ENCODE measurements around the gene WBP1L. TPM values are rescaled to one million over a fixed set of nuclear protein-coding genes. Genes with fewer than 3 reads are reported as not detected.
"Not testable (repeated sequence)": the region's sequence is repeated elsewhere in the genome, so short reads cannot be mapped to it uniquely, and the experiment has no call there.

The WBP1L gene
- total and polyA plus RNA-seq, 12 donors, result 14.3 to 33.3 (median 20.7) TPM

DNA sequence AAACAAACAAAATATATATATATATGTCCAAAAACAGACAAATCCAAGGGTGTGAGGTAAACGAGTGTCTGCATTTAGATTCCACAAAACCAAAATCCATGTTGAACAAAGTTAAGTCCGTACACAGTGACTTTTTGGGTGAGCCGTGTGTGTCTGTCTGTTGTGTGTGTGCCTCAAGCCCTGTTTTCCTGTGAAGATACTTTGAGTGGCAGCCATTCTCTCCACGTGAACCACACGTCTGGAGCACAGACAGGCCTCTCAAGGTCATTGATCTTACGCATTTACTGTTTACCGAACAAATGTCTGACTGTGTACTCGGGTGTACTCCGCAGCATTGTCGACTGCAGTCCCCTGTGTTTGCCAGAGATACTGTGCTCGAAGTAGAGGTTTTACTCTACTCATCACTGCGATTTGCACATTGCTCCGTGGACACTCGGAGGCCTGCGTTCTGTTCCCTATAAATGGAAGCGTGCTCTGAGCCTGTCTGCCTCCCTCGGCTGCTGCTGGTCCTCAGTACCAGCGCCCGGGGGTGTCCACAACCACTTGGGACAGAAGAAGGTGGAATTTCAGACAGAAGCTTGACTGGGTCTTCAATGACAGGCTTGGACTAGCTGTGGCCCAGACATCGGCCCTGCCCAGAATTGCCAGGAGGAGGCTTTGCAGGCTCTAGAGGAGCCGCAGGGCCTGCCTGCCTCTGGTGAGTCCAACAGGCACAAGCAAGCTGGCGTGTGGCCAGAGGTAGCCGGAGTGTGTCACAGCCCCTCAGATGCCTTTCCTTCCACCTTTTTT lies 71.3 kb downstream of the WBP1L start:
- TF ChIP-seq CTCF (IDR thresholded peaks at IDR 0.05), result no peak
- intact Hi-C loops (cut with DNase I), result loop anchor here (2.0 to 10.0 kb wide), 8 partner anchors 38 to 73 kb away; partner anchors contain the start of gene WBP1L (in 4 of the 10)
- Histone ChIP-seq H3K4me1 (peaks cover 23 to 89% (median 53%) of the 10 kb centered on the region in 9 donors), H3K9me3 (no peaks in the 10 kb centered on the region), H3K36me3 (peaks cover 0 to 52% (median 37%) of the 10 kb centered on the region in 9 donors), H3K27me3 (no peaks in the 10 kb centered on the region), H3K27ac (peak overlapping the region; percentile 87 to 96 (median 91)), H3K4me3 (no peak overlapping the region)
- ATAC-seq (peak; percentile 38 to 66 (median 52)), DNase-seq (peak; percentile 75 to 84)
- 57 to 59% methylated on average over 23 of the region's 23 CpGs for whole genome bisulfite sequencing, 2 donors

GRCh38 chr10:102815790-102816549 lies 72.2 kb downstream of the WBP1L start:
- peak; percentile 65 to 84 (median 78) for ATAC-seq

DNA sequence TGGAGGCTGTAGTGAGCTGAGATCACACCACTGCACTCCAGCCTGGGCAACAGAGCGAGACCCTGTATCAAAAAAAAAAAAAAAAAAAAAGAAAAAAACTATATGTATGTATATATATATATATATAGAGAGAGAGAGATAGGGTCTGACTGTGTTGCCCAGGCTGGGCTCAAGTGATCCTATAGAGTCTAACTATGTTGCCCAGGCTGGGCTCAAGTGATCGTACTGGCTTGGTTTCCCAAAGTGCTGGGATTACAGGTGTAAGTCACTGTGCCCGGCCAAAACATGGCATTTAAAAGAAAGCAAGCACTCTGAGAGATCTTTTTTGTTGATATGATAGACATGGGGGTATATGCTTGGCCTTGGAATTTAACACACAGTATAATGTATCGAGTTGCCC lies 73.4 kb downstream of the WBP1L start:
- intact Hi-C loops (cut with DNase I), result loop anchor here in 8 of 10 donors (5.0 to 10.0 kb wide), 5 partner anchors 40 to 75 kb away; partner anchors contain the start of gene WBP1L (in 4 of the 8)
- peaks cover 23 to 77% (median 52%) of the 10 kb centered on the region in 9 donors for H3K4me1 ChIP-seq
- H3K4me3 ChIP-seq, result no peak overlapping the region
- H3K36me3 ChIP-seq, result peaks cover 0 to 34% (median 19%) of the 10 kb centered on the region in 9 donors
- ATAC-seq (no peak), DNase-seq (no peak)
- H3K27ac ChIP-seq, result peak overlapping the region; percentile 87 to 96 (median 91)
- WGBS, 2 donors, result 98 to 99% methylated on average over 4 of the region's 4 CpGs
- TF ChIP-seq CTCF (IDR thresholded peaks at IDR 0.05), result no peak
- H3K27me3 ChIP-seq, result no peaks in the 10 kb centered on the region
- H3K9me3 ChIP-seq, result no peaks in the 10 kb centered on the region

More at GRCh38 chr10:102815790-102816549, 72.2 kb downstream of the WBP1L start:
- TF ChIP-seq CTCF (IDR thresholded peaks at IDR 0.05), result no peak
- Histone ChIP-seq H3K4me1 (peaks cover 23 to 88% (median 53%) of the 10 kb centered on the region in 9 donors), H3K27me3 (no peaks in the 10 kb centered on the region), H3K4me3 (peak overlapping the region in 1 of 10 donors; percentile 6), H3K27ac (peak overlapping the region; percentile 87 to 96 (median 91)), H3K36me3 (peaks cover 0 to 45% (median 31%) of the 10 kb centered on the region in 9 donors), H3K9me3 (no peaks in the 10 kb centered on the region)
- WGBS, 2 donors, result 25 to 35% methylated on average over 12 of the region's 12 CpGs
- peak; percentile 44 to 81 for DNase-seq
- intact Hi-C loops (cut with DNase I), result loop anchor here in 8 of 10 donors (2.0 to 10.0 kb wide), 7 partner anchors 39 to 74 kb away; partner anchors contain the start of gene WBP1L (in 4 of the 8)

DNA sequence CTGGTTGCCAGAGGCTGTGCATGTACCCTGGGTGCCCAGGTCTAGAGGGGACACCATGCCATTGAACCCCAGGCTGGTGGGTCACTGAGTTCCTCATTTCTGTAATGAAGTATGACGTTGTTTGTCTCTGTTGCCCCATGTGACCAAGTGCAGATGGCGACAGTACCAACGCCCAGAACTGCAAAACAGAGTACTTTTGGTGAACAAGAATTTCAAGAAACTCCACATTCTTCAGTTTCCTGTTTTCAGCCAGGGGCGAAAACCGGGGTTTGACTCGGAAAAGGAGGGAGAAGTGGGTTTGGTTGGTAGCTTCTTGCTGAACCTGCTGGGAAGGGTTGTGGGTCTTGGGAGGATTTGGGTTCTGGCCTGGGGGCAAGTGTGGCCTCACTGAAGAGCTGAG lies 75.3 kb downstream of the WBP1L start:
- Histone ChIP-seq H3K36me3 (peaks cover 0 to 16% (median under 1%) of the 10 kb centered on the region in 9 donors), H3K4me3 (no peak overlapping the region), H3K4me1 (peaks cover 19 to 59% (median 35%) of the 10 kb centered on the region in 9 donors), H3K27ac (peak overlapping the region in 8 of 10 donors; percentile 45 to 96 (median 60)), H3K9me3 (no peaks in the 10 kb centered on the region), H3K27me3 (no peaks in the 10 kb centered on the region)
- ATAC-seq (peak in 2 of 8 donors; percentile 10 to 32), DNase-seq (no peak)
- no peak for TF ChIP-seq CTCF (IDR thresholded peaks at IDR 0.05)
- 84 to 85% methylated on average over 6 of the region's 6 CpGs for WGBS, 2 donors
- intact Hi-C loops (cut with DNase I), result loop anchor here in 8 of 10 donors (5.0 to 10.0 kb wide), 5 partner anchors 42 to 77 kb away; partner anchors contain the start of gene WBP1L (in 4 of the 8)

- not testable (repeated sequence) for H3K27me3 ChIP-seq, H3K9me3 ChIP-seq, H3K36me3 ChIP-seq, ATAC-seq, DNase-seq, H3K4me3 ChIP-seq
- intact Hi-C loops (cut with DNase I), result loop anchor here in 2 of 10 donors (5.0 to 10.0 kb wide), 2 partner anchors 85 to 88 kb away; no protein-coding TSS in a partner anchor
- Histone ChIP-seq H3K4me1 (peaks cover 15 to 50% (median 25%) of the 10 kb centered on the region in 9 donors), H3K27ac (peak overlapping the region in 4 of 10 donors; percentile 6 to 96 (median 46))
- 98 to 99% methylated on average over 5 of the region's 5 CpGs for WGBS, 2 donors
These were observed 76.3 kb downstream of the WBP1L start for GRCh38 chr10:102820008-102820407.

Measured in heart right ventricle (tissue), 16 donors.